Activated T-cell treated with anti-CD3 and anti-CD28 coated beads, Interleukin-2, amount 50 U/mL, for 48 hours (primary cell): ENCODE results near the gene NKAIN2.

Source experiments
- DNase-seq, 2 experiments: peaks; one replicate each; pipeline ENCODE4 v3.0.0-alpha.2; 2020

NKAIN2 gene

GRCh38 chr6:124795643-124796463 is 992.2 kb downstream of the NKAIN2 start:
- no peak for DNase-seq

- DNase-seq, result no peak
Measured at GRCh38 chr6:124796464-124796970, 992.9 kb downstream of the NKAIN2 start.

DNA sequence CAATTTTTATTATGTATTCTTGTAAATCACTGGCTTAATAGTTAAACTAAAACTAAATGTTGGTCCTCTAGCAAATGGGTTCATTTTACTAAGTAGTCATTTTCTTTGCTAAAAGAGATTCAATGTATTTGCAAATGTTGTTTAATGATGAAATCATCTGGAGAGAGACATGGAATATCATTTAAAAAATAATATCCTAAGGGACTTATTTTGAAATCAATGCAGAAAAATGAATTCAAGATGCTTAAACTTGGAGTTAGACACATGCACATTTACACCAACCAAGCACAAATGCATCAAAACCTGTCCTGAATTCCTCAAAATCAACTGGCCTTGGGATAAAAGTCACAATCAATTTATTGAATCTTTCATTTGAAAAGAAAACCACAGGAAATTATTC is 993.6 kb downstream of the NKAIN2 start:
- DNase-seq, result no peak

GRCh38 chr6:124798942-124799496 is 995.4 kb downstream of the NKAIN2 start:
- no peak for DNase-seq

GRCh38 chr6:124799638-124800037 is 996.0 kb downstream of the NKAIN2 start:
- no peak for DNase-seq

DNA sequence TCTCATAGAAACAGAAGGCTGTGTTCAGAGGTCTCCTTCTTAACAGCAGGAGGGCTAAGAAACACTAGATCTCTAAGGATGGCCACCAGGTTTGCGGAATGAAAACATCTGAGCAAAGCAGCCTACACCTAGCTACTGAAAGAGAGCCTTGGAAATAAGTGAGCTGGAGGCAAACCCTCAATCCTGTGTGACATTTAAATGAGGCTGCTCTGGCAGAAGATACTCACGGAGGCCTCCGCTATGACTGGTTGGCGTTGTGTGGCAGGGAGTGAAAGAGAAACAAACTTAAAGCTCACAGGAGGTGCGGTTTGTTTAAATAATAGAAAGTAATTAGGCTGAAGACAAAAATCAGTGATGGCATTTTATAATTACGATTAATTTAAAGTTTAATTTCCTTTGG is 996.6 kb downstream of the NKAIN2 start:
- no peak for DNase-seq

GRCh38 chr6:124812067-124812466 is 1008.4 kb downstream of the NKAIN2 start:
- DNase-seq, result no peak

- no peak for DNase-seq
Measured at GRCh38 chr6:124819346-124819745, 1015.7 kb downstream of the NKAIN2 start.

GRCh38 chr6:124822204-124822613 is 1018.5 kb downstream of the NKAIN2 start:
- no peak for DNase-seq

DNA sequence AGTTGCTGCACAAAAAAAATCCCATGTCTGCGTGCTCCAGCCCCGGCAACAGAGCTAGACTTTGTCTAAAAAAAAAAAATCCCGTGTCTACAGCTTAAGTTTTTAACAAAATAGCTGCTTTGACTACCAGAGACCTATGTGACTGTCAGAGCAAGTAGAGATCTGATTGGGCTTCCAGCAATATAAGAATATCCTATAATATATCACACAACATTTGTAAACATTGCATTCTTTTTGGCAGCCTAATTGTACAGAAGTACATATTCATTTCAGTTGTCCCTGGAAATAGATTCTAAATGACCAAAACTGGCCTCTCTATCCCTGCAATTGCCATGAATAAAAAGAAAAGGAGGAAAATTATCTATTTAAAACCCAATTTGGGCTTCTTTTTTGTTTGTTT is 1019.1 kb downstream of the NKAIN2 start:
- DNase-seq, result no peak

GRCh38 chr6:124823240-124824111 is 1019.8 kb downstream of the NKAIN2 start:
- no peak for DNase-seq

GRCh38 chr6:124825564-124825963 is 1021.9 kb downstream of the NKAIN2 start:
- no peak for DNase-seq

GRCh38 chr6:124829822-124830221 is 1026.2 kb downstream of the NKAIN2 start:
- no peak for DNase-seq

DNA sequence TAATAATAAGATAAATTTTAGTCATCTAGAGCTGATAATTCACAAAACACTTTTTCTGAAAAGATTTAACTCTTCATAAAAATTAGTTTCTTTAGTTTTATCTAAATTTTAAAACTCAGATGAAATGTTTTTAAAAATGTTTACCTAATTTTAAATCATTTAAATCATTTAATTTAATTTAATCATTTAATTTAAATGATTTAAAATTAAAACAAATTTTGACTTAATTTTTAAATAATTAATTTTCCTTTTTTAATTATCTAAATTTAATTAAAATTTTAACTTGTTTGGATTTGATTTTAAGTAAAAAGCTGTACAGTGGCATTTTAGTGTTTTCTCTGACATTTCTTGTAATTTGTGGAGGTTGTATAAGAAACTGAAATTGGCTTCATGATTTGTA is 1026.8 kb downstream of the NKAIN2 start:
- DNase-seq, result no peak

GRCh38 chr6:124854338-124854922 is 1050.8 kb downstream of the NKAIN2 start:
- no peak for DNase-seq

- no peak for DNase-seq
Measured at GRCh38 chr6:124857746-124858145, 1054.1 kb downstream of the NKAIN2 start.

DNA sequence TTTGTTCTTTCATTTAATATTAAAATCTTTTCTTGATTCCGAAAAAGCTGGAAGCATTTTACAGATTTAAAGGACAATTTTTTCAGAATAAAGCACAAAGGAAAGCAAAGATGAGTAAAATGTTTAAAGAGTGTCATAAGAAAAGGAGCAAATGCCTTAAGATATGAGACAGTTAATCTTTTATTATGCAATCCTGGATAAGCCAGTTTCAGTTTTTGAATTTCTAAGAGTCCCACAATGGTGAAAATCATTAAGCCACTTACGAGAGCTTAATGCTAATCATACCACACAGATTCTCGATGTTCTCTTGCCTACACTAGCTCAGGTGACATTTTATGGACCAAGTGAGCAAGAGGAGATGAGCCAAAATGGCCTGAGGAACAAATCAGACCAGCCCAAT is 1054.9 kb downstream of the NKAIN2 start:
- DNase-seq, result no peak

- no peak for DNase-seq
Measured at GRCh38 chr6:124859366-124859765, 1055.7 kb downstream of the NKAIN2 start.

DNA sequence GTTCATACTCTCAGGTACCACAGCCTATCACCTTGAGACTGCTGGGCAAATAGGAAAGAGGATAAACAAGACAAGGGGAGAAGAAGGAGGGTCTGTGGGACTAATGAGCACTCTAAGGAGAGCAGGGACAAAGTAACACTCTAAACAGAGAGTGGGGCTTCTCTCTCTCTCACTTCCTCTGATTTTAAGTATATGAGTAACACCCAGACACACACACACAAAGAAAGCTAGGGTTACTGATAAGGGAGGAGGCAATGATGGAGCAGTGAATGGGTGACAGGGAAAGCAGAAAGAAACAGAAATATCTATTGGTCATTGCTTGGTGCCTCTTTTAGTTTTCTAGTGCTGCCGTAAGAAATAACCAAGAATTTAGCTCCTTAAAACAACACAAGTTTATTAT is 1062.4 kb downstream of the NKAIN2 start:
- no peak for DNase-seq

DNA sequence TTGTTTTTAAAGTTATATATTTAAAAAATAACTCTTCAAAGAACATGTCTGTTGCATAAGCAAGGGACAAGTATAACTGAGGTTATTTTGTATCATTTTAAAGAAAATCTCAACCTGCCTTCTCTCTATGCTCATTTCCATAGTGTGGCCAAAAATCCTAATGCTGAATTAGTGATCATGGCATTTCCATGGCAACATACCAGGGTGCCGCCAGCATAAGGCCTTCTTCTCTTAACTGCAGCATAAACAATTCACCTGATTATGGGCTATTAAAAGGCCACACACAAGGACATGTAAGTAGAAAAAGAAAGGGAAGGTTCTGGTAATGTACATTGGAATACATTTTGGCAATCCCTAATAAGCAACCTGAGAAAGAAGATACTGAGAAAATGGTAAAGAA is 1063.5 kb downstream of the NKAIN2 start:
- no peak for DNase-seq

GRCh38 chr6:124868481-124868880 is 1064.8 kb downstream of the NKAIN2 start:
- DNase-seq, result no peak

GRCh38 chr6:124869416-124869815 is 1065.8 kb downstream of the NKAIN2 start:
- DNase-seq, result no peak
